PFSK-1 (cell line): Measurements from ENCODE around the gene KRT4.

Source experiments
- FOXP2 ChIP-seq: optimal IDR thresholded peaks from 2 replicates; pipeline ENCODE3; 2011; ENCODE audit warnings: borderline replicate concordance, control low read depth, inconsistent platforms; ENCODE audit not compliant: insufficient read depth; ENCODE audit errors: extremely low read length, extremely low read depth
- POLR2AphosphoS5 ChIP-seq: IDR thresholded peaks from 2 replicates; pipeline ENCODE4 v1.6.1; 2012; ENCODE audit warnings: low read depth, mild to moderate bottlenecking, control low read depth, low read length, moderate library complexity
- SIN3A ChIP-seq: IDR thresholded peaks from 2 replicates; pipeline ENCODE4 v1.6.1; 2012; ENCODE audit warnings: mild to moderate bottlenecking, low read length, moderate library complexity, borderline replicate concordance; ENCODE audit not compliant: insufficient read depth
- TAF1 ChIP-seq: IDR thresholded peaks from 2 replicates; pipeline ENCODE4 v1.6.1; 2012; ENCODE audit warnings: low read length, control low read depth, borderline replicate concordance; ENCODE audit not compliant: insufficient read depth
- TF ChIP-seq, protein P1 (sequence below), 2 experiments: IDR thresholded peaks; 2 replicates each; pipeline versions ENCODE4 v1.6.1 to v1.8.0; 2011 to 2012; ENCODE audit warnings: low read depth in 2 of 2, low read length in 2 of 2, control low read depth in 1 of 2, inconsistent platforms in 1 of 2, mild to moderate bottlenecking in 1 of 2, moderate library complexity in 1 of 2; ENCODE audit not compliant: insufficient read depth in 1 of 2

The KRT4 gene

DNA sequence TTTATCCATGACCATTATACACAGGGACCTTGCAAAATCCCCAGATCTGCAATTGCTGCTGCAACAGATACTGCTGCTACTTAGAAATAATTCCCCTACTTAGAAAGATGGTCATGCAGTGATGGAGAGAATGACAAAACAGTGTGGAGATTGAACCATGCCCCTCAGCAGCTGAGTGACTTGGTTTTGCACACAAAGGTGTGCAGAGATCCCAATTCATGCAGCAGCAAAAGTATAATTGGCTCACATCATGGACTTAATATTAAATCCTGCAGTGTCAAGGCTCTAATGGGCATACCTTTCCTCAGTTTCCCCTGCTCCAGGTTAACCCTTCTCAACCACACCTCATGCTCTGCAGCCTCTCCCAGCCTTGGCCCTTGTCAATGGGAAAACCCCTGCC lies 37.9 kb upstream of the KRT4 start:
- TF ChIP-seq TAF1, result no peak
- TF ChIP-seq, protein P1, sequence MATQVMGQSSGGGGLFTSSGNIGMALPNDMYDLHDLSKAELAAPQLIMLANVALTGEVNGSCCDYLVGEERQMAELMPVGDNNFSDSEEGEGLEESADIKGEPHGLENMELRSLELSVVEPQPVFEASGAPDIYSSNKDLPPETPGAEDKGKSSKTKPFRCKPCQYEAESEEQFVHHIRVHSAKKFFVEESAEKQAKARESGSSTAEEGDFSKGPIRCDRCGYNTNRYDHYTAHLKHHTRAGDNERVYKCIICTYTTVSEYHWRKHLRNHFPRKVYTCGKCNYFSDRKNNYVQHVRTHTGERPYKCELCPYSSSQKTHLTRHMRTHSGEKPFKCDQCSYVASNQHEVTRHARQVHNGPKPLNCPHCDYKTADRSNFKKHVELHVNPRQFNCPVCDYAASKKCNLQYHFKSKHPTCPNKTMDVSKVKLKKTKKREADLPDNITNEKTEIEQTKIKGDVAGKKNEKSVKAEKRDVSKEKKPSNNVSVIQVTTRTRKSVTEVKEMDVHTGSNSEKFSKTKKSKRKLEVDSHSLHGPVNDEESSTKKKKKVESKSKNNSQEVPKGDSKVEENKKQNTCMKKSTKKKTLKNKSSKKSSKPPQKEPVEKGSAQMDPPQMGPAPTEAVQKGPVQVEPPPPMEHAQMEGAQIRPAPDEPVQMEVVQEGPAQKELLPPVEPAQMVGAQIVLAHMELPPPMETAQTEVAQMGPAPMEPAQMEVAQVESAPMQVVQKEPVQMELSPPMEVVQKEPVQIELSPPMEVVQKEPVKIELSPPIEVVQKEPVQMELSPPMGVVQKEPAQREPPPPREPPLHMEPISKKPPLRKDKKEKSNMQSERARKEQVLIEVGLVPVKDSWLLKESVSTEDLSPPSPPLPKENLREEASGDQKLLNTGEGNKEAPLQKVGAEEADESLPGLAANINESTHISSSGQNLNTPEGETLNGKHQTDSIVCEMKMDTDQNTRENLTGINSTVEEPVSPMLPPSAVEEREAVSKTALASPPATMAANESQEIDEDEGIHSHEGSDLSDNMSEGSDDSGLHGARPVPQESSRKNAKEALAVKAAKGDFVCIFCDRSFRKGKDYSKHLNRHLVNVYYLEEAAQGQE (IDR thresholded peaks at IDR 0.05; ENCODE audit: insufficient read depth in 1 of 2, low read depth in 2 of 2, low read length in 2 of 2), result no peak
- TF ChIP-seq POLR2AphosphoS5, result no peak
- no peak for TF ChIP-seq SIN3A
- no peak for TF ChIP-seq FOXP2

DNA sequence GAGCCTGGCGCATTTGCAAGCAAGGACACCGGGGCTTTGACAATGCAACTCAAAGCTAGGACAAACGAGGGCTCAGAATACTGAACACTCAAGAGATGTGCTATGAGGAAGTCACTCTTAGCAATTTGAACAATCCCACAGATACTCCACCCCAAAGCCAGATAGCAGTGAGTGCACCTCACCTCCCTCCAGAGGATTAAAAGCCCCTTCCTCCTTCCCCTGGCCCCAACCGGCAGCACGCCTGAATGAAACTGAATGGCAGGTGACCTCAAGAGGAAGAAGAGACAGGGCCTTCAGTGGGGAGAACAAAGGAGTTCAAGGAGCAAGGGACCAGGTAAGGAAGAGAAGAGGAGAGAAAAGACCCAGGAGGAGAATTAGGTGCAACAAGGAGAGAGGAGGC lies 36.8 kb upstream of the KRT4 start:
- no peak for TF ChIP-seq TAF1
- TF ChIP-seq POLR2AphosphoS5, result no peak
- no peak for TF ChIP-seq FOXP2
- TF ChIP-seq, protein P1 (IDR thresholded peaks at IDR 0.05; ENCODE audit: insufficient read depth in 1 of 2, low read depth in 2 of 2, low read length in 2 of 2), result no peak
- TF ChIP-seq SIN3A, result no peak

DNA sequence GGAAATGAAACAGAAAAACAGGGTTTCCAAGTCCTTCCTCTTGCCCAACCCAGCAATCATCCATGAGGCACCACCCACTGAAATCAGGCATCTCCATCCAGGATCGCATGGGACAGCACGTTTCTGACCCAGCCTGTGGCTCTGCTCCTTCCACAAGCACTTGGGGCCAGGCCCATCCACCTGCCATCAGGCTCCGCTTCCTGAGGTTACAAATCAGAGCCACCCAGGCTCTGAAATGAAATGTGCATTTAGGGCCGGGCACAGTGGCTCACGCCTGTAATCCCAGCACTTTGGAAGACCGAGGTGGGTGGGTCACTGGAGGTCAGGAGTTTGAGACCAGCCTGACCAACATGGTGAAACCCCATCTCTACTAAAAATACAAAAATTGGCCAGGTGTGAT lies 35.6 kb upstream of the KRT4 start:
- TF ChIP-seq, protein P1 (IDR thresholded peaks at IDR 0.05; ENCODE audit: insufficient read depth in 1 of 2, low read depth in 2 of 2, low read length in 2 of 2), result no peak
- TF ChIP-seq SIN3A, result no peak
- TF ChIP-seq TAF1, result no peak
- TF ChIP-seq FOXP2, result no peak
- no peak for TF ChIP-seq POLR2AphosphoS5

DNA sequence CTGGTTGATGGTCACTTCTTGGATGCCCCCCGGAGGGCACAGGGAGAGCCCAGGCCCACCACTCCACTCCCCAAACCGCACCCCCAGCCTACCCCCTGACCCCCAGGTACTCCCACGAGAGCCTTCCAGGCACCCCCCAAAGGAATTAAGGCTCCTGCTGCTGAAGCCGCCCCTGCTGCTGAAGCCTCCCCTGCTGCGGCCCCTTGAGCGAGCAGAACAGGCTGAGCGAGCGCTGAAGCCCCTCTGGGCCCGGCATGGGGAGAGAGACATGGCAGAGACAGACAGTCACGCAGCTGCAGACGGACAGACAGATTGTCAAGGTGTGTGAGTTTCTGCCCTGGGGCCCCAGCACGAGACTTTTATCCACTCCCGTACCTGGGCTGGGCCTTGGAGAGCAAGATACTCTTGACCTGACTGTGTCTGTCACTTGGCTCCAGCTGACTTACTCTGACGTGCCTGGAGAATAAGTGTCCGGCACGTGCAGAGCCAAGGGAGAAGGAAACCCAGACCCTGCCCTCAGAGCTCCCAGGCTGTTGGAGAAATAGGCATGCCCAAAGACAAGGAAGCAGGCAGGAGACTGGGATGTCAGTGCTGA lies 34.8 kb upstream of the KRT4 start, which contains the start of gene KRT78:
Gene KRT78, minus strand, starts transcription at position 334 of the 595 bp plus-strand sequence. Its CDS starts 64 bp downstream, at position 270.
- TF ChIP-seq TAF1, result no peak
- TF ChIP-seq POLR2AphosphoS5, result no peak
- no peak for TF ChIP-seq FOXP2
- TF ChIP-seq, protein P1 (IDR thresholded peaks at IDR 0.05; ENCODE audit: insufficient read depth in 1 of 2, low read depth in 2 of 2, low read length in 2 of 2), result no peak
- TF ChIP-seq SIN3A, result no peak
